Stimulated activated CD8-positive, alpha-beta memory T cell treated with anti-CD3 and anti-CD28 coated beads, Interleukin-15, amount 100 ng/mL, for 48 hours (primary cell): ENCODE measurements around the gene CADPS2.

ENCODE experiments used
- DNase-seq, 2 donors: peaks; one replicate each; pipeline ENCODE4 v3.0.0-alpha.2; 2020; ENCODE audit warnings: low read depth in 2 of 2

Gene CADPS2

DNA sequence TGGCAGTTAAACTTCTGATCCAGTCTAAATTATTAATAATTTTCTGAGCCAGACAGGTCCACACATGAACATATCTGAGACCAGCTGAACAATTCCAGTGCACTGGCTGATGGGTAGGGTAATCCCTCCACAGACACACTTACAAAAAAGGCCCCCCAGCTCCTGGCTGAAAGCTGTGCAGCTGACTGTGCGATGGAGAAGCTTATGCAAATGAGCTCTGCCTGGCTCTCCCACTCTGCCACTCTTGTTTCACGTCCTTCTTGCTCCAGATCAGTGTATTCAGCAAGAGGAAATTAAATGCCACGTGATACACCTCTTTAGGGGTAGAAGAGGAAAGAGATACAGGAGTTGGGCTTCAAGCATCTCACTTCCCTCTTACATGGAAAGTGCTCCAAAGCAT is 505.3 kb downstream of the CADPS2 start:
- DNase-seq = no peak

- DNase-seq = no peak
These were observed 506.8 kb downstream of the CADPS2 start for GRCh38 chr7:122379491-122379890.

DNA sequence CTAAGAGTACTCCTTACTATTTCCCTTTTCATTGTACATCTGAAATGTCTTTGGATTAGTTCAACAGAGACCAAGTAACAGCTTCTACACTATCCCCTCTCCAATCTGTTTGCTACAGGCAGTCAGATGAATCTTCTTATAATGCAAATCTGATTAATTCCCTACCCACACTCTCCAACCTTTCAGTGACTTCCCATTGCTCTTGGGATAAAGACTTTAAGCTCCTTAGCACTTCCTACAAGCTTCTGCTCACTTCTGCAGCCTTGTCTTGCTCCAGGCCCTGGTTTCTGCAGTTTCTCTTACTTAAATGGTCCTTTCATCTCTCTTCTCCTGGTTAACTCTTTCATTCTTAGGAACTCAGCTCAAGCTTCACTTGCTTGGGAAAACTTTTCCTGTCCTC is 516.5 kb downstream of the CADPS2 start:
- DNase-seq = no peak

- DNase-seq = no peak
These were observed 521.4 kb downstream of the CADPS2 start for GRCh38 chr7:122364761-122365280.

- no peak for DNase-seq
These were observed 523.1 kb downstream of the CADPS2 start for GRCh38 chr7:122363144-122363543.

DNA sequence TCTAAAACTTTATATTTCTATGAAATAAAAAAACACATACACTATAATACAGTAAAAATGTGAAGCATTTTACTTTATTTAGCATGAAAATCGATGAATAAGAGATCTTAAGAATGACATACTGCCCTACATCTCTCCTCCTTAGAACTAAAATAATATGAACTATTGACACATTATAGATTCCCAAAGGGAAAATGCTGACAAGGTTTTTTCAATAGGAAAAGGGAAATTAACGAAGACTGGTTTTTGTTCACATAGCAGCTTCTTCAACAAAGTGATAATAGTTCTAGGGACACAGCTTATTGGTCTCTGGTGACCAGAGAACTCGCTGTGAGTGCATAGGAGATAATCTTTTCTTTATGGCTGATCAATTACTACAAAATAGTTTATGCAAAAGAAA is 523.8 kb downstream of the CADPS2 start:
- DNase-seq = no peak

DNA sequence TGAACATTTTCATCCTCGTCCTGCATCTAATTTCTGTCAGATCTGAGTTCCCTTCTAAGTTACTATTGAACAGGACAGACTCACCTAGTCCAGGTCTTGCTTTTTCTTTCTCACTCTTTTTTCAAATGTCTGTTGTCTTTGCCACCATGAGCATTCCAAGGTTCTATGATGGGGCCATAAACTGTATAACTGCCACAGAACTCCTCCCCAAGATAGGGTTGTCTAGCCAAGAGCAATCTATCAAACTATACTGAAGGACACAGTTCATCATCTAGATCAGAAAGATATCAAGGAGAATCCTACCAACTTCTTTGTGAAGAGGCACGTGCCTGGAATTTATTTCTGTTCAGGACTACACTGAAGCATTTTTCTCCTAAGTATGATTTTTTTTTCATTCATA is 531.6 kb downstream of the CADPS2 start:
- no peak for DNase-seq

- DNase-seq = no peak
These were observed 533.8 kb downstream of the CADPS2 start for GRCh38 chr7:122352454-122352853.

DNA sequence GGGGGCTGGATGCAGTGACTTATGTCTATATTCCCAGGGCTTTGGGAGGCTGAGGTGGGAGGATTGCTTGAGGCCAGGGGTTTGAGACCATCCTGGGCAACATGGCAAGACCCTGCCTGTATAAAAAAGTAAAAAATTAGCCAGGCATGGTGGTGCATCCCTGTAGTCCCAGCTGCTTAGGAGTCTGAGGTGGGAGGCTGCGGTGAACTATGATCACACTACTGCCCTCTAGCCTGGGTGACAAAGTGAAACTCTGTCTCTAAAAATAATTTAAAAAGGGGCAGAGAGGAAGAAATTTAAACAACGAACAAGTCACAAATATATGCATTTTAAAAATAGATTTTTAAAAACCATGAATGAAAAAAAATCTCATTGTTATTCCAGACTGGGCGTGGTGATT is 535.6 kb downstream of the CADPS2 start:
- no peak for DNase-seq

DNA sequence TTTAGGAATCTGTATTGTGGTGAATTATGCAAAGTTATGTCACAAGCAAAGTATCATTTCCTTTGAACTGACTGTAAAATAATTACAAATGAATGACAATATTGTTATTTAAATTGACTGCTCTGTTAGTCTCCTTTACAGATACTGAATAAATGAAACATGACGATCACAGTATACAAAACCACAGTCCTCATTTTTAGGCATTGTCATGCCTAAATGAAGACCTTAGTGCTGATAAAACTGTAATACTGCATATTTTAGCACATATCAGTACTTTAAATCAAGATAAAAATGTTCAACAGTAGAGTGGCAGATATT is 542.0 kb downstream of the CADPS2 start:
- no peak for DNase-seq

DNA sequence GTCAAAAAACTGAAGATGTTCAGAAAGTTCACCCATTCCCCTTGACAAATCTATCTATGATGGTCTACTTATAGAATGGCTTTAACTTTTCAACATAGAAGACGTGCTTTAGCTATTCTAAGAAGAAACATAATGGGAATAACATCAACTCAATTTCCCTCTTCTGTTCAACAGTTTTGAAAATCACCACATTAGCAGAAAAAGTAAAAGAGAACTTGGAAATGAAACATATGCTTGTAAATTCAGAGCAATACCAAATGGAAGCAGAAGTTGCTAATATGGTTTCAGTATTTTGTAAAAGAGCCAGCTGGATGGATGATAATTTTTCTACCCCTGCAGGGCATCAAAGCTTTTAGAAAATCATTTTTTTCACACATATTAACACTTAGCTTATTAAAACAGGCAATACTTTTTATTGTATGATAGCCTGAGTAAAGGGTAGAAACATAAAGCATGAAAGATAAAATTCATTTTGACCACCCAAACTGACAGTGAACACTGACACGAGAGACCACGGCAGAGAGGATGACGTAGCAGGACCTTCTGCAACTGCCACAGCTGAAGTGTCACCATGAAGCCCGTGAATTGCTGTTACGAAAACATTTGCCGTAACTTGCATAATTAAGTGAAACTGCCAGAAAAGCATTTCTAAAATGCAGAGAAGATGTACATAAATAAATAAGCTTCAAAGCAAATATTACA is 542.5 kb downstream of the CADPS2 start:
- no peak for DNase-seq

DNA sequence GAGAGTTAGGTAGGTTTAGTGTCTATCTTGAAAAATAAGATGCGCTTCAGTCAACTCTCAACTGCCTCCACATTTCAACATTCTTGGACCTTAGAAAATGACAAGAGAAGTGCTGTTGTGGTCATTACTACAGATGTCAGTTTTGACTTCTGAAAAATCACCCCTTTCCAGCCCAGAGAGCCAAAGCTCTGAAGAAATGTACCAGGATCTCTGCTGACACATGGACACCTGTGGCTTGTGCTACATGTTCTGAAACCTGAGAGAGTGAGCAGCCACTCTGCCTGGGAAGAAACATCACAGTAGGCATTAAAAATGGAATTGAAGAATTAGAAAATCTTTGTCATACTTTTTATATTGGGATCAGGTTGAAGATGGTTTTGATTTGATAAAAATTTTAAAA is 545.8 kb downstream of the CADPS2 start:
- DNase-seq = no peak

GRCh38 chr7:122339145-122339904 is 546.9 kb downstream of the CADPS2 start:
- DNase-seq = no peak

DNA sequence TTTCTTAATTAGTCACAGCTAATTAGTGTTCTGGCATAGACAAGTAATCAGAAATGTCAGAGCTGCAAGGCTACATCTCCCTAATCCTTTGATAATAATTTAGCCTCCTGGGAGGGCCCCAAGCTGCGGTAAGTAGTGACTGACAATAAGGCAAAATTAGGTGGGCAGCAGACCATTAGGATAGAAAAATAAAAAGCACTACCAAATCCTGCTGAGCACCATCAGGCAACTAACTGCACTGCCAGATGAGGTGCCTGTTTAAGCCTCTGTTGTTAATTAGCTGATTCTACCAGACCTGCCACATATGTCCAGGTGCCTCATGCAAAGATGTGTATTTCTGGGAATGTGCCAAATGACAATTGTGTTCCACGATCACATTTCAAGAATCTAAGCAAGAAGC is 549.2 kb downstream of the CADPS2 start:
- DNase-seq = no peak

DNA sequence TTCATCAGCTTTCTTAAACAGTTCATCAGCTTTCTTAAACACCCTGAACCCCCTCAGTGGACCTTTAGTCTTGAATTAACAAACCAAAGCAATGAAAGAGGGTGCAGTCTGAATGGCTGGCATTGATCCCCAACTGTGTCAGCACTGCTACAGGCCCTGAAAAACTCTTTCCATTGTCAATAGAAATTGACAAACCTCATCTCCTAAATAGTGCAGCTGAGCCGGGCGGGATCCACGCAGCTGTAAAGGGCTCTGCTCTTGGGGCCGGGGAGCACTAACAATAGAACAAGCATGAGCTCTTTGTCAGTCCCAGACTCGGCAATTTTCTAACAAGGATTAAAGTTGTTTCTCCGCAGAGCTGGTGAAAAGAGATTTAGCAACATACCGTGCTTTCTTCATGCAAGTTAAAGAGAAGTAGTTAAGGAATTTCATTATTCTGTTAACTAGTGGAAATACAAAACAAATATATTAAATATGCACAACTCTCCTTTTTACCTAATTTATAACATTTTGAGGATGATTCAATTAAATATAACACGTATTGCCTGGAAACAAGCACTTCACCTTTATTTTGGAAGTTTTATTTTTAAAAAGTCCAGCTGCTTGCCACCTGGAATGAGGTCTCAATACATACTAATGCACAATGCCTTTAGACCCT is 557.0 kb downstream of the CADPS2 start:
- DNase-seq = no peak

GRCh38 chr7:122327969-122328368 is 558.3 kb downstream of the CADPS2 start:
- no peak for DNase-seq

DNA sequence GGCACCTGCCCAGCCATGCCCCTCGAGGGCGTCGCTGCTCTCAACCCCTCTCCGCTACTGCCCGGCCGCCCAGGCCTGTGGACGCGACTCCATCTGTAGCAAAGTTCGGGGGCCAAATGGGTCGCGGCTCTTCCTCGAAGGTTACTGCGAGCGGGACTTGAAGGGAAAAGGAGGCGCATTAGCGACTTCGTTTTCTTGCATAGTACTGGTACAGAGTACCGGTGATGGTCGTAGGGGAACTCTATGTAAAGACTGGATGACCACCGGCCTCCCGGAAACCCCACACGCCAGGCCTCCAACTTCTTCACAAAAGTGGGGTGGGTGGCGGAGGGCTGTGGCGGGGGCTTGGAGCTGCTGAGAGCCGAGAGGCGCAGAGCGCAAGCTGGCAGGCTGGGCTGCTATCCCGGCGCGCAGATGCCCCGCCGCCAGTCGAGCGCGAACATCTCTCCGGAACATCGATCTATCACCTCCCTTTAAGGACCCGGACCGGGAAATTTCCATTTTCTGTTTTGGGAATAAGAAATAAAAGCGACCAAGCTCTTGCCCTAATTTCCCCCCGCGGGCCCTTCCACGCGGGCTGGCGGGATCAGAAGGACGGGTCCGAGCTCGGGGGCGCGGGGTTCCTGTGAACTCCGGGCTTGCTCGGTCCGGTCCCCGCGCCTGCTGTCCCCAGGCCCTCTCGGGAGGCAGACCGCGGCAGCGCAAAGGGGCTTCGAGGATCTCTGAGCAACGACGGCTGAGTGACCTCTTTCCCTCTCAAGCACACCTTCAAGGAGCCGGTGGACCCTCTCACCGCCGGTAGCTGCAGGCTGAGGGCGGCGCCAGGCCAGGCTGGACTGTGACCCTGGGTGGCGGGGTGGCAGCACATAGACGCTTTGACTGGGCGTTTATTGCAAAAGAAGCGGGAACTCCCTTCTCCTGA is 569.5 kb downstream of the CADPS2 start:
- no peak for DNase-seq

DNA sequence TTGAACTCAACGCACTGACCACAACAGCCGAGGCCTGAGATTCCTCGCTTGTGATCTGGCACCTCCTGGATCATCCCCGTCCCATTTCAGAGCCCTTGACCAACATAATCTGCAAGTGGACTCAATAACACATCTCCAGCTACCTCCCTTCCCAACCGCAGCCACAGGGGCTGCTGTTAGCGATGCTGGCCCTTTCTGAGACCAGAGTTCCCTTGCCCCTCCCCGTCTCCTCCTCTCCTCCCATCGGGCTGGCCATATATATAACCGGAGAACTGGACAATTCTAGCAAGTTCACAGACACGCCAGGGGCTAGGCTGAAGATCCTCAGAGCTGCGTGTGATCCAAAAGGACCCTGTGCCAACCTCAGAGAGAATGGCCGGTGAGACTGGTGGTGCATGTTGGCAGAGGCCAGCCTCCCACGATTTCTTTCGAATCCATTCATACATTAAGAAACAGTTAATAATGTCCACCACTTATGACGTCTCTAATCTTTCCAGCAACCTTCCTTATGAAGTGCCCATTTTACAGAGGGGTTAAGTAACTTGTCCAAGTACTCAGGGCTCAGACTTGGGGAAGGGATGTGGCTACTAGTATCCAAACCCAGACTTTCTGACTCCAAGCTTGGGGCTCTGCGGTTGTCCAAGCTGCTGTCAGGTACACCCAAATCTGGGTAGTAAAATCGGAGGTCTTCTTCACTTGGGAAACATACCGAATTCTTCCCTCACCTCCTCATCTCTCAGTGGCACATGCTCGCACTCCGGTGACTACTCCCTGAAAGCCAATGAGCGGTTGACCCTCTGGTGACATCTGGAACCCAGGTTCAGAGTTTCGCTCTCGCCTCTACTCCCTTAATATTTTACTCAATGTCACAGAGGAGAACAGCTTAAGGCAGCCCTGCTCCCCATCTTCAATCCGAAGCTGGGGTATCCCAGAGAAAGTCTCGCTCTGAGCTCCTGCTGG is 570.5 kb downstream of the CADPS2 start:
- no peak for DNase-seq

- no peak for DNase-seq
These were observed 572.0 kb downstream of the CADPS2 start for GRCh38 chr7:122314284-122314683.

GRCh38 chr7:122312789-122313188 is 573.5 kb downstream of the CADPS2 start:
- DNase-seq = no peak
